ENCODE data around the gene MTLN.

The MTLN gene

DNA sequence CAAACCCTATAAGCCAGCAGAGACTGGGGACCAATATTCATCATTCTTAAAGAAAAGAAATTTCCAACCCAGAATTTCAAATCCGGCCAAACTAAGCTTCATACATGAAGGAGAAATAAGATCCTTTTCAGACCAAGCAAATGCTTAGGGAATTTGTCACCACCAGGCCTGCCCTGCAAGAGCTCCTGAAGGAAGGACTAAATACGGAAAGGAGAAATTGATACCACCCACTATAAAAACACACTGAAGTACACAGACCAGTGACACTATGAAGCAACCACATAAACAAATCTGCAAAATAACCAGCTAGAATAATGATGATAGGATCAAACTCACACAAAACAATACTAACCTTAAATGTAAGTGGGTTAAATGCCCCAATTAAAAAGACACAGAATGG is 29.9 kb downstream of the MTLN start:
- Histone ChIP-seq H4K20me1 (ENCODE audit: insufficient read depth, low read length) (no peaks in the 10 kb centered on the region), H3K36me3 (ENCODE audit: insufficient read depth, low read length) (no peaks in the 10 kb centered on the region), H3K4me3 (ENCODE audit: low read depth in 1 of 2, low read length in 2 of 2) (no peak overlapping the region), H3K79me2 (ENCODE audit: insufficient read depth, low read length) (no peaks in the 10 kb centered on the region), H3K4me1 (ENCODE audit: insufficient read depth, low read length) (no peaks in the 10 kb centered on the region), H3K4me2 (ENCODE audit: insufficient read depth, low read length) (no peak overlapping the region), H3K27ac (ENCODE audit: low read length) (no peak overlapping the region), H3K9me3 (ENCODE audit: insufficient read depth, low read length, severe bottlenecking) (peaks cover 10% of the 10 kb centered on the region), H2AFZ (ENCODE audit: low read depth, low read length) (no peak overlapping the region), H3K9ac (ENCODE audit: low read depth, low read length) (no peak overlapping the region), H3K27me3 (ENCODE audit: insufficient read depth, low read length, poor library complexity) (no peaks in the 10 kb centered on the region)
- TF ChIP-seq, protein P1, sequence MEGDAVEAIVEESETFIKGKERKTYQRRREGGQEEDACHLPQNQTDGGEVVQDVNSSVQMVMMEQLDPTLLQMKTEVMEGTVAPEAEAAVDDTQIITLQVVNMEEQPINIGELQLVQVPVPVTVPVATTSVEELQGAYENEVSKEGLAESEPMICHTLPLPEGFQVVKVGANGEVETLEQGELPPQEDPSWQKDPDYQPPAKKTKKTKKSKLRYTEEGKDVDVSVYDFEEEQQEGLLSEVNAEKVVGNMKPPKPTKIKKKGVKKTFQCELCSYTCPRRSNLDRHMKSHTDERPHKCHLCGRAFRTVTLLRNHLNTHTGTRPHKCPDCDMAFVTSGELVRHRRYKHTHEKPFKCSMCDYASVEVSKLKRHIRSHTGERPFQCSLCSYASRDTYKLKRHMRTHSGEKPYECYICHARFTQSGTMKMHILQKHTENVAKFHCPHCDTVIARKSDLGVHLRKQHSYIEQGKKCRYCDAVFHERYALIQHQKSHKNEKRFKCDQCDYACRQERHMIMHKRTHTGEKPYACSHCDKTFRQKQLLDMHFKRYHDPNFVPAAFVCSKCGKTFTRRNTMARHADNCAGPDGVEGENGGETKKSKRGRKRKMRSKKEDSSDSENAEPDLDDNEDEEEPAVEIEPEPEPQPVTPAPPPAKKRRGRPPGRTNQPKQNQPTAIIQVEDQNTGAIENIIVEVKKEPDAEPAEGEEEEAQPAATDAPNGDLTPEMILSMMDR (IDR thresholded peaks at IDR 0.05; ENCODE audit: borderline replicate concordance, extremely low read depth, low read length, poor library complexity, severe bottlenecking), result no peak
- no peak for TF ChIP-seq EZH2 (IDR thresholded peaks at IDR 0.05; ENCODE audit: borderline replicate concordance, low read depth, low read length, severe bottlenecking)
- no peak for DNase-seq
- no peak for ATAC-seq (ENCODE audit: insufficient read depth, low read depth)

DNA sequence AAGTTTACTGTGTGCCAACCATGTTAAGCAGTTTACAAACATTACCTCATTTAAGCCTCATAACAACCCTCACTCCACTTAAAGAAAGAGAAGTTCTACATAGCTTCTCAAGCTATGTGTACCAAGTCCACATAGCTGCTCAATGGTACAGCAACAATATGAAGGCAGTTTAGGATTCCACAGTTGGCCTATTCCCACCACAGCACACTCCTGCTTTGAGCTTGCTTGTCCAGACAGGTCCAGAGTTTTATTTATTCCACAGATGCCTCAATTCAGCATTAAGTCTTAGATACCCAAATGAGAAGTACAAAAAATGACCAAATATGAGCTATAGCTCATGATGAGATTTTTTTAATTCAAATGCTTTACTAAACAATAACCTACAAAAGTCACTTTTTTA is 32.3 kb downstream of the MTLN start:
- Histone ChIP-seq H3K9me3 (ENCODE audit: insufficient read depth, low read length, severe bottlenecking) (peaks cover 10% of the 10 kb centered on the region), H4K20me1 (ENCODE audit: insufficient read depth, low read length) (no peaks in the 10 kb centered on the region), H3K9ac (ENCODE audit: low read depth, low read length) (no peak overlapping the region), H3K4me2 (ENCODE audit: insufficient read depth, low read length) (no peak overlapping the region), H3K27ac (ENCODE audit: low read length) (no peak overlapping the region), H3K27me3 (ENCODE audit: insufficient read depth, low read length, poor library complexity) (peaks cover 5% of the 10 kb centered on the region), H3K36me3 (ENCODE audit: insufficient read depth, low read length) (no peaks in the 10 kb centered on the region), H3K79me2 (ENCODE audit: insufficient read depth, low read length) (no peaks in the 10 kb centered on the region), H3K4me3 (ENCODE audit: low read depth in 1 of 2, low read length in 2 of 2) (no peak overlapping the region), H3K4me1 (ENCODE audit: insufficient read depth, low read length) (no peaks in the 10 kb centered on the region), H2AFZ (ENCODE audit: low read depth, low read length) (no peak overlapping the region)
- DNase-seq (no peak), ATAC-seq (ENCODE audit: insufficient read depth, low read depth) (no peak)
- TF ChIP-seq, protein P1 (IDR thresholded peaks at IDR 0.05; ENCODE audit: borderline replicate concordance, extremely low read depth, low read length, poor library complexity, severe bottlenecking), result no peak
- TF ChIP-seq EZH2 (IDR thresholded peaks at IDR 0.05; ENCODE audit: borderline replicate concordance, low read depth, low read length, severe bottlenecking), result no peak

DNA sequence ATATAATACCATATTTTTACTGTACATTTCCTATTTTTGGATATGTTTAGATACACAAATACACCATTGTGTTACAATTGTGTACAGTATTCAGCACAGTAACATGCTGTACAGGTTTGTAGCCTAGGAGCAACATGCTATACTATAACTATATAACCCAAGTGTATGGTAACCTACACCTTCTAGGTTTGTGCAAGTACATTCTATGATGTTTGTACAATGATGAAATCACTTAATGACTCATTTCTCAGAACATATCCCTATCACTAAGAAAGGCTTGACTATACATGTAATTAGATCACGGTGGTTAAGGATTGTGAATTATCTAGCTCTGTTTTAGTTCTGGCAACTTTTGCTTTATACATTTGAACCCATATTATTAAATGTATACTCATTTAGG is 38.8 kb downstream of the MTLN start:
- Histone ChIP-seq H3K36me3 (ENCODE audit: insufficient read depth, low read length) (no peaks in the 10 kb centered on the region), H2AFZ (ENCODE audit: low read depth, low read length) (no peak overlapping the region), H3K27me3 (ENCODE audit: insufficient read depth, low read length, poor library complexity) (peaks cover 18% of the 10 kb centered on the region), H3K79me2 (ENCODE audit: insufficient read depth, low read length) (no peaks in the 10 kb centered on the region), H3K4me2 (ENCODE audit: insufficient read depth, low read length) (no peak overlapping the region), H4K20me1 (ENCODE audit: insufficient read depth, low read length) (no peaks in the 10 kb centered on the region), H3K9me3 (ENCODE audit: insufficient read depth, low read length, severe bottlenecking) (no peaks in the 10 kb centered on the region), H3K27ac (ENCODE audit: low read length) (no peak overlapping the region), H3K9ac (ENCODE audit: low read depth, low read length) (no peak overlapping the region), H3K4me3 (ENCODE audit: low read depth in 1 of 2, low read length in 2 of 2) (no peak overlapping the region), H3K4me1 (ENCODE audit: insufficient read depth, low read length) (no peaks in the 10 kb centered on the region)
- DNase-seq (no peak), ATAC-seq (ENCODE audit: insufficient read depth, low read depth) (no peak)
- no peak for TF ChIP-seq EZH2 (IDR thresholded peaks at IDR 0.05; ENCODE audit: borderline replicate concordance, low read depth, low read length, severe bottlenecking)
- TF ChIP-seq, protein P1 (IDR thresholded peaks at IDR 0.05; ENCODE audit: borderline replicate concordance, extremely low read depth, low read length, poor library complexity, severe bottlenecking), result no peak

DNA sequence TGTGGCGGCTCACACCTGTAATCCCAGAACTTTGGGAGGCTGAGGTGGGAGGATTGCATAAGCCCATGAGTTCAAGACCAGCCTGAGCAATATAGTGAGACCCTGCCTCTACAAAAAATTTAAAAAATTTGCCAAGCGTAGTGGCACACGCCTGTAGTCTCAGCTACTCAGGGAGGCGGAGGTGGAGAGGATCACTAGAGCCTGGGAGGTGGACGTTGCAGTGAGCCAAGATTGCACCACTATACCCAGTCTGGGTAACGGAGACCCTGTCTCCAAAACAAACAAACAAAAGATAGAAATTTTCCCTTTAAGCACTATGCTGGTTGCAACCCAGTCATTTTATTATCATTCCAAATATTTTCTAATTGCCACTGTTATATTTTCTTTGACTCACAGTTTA is 39.8 kb downstream of the MTLN start:
- Histone ChIP-seq H3K27ac (ENCODE audit: low read length) (no peak overlapping the region), H3K9me3 (ENCODE audit: insufficient read depth, low read length, severe bottlenecking) (no peaks in the 10 kb centered on the region), H3K27me3 (ENCODE audit: insufficient read depth, low read length, poor library complexity) (peaks cover 18% of the 10 kb centered on the region), H3K4me1 (ENCODE audit: insufficient read depth, low read length) (no peaks in the 10 kb centered on the region), H3K4me2 (ENCODE audit: insufficient read depth, low read length) (no peak overlapping the region), H3K79me2 (ENCODE audit: insufficient read depth, low read length) (no peaks in the 10 kb centered on the region), H3K36me3 (ENCODE audit: insufficient read depth, low read length) (no peaks in the 10 kb centered on the region), H4K20me1 (ENCODE audit: insufficient read depth, low read length) (no peaks in the 10 kb centered on the region), H2AFZ (ENCODE audit: low read depth, low read length) (no peak overlapping the region), H3K9ac (ENCODE audit: low read depth, low read length) (no peak overlapping the region), H3K4me3 (ENCODE audit: low read depth in 1 of 2, low read length in 2 of 2) (no peak overlapping the region)
- ATAC-seq (ENCODE audit: insufficient read depth, low read depth) (no peak), DNase-seq (no peak)
- TF ChIP-seq, protein P1 (IDR thresholded peaks at IDR 0.05; ENCODE audit: borderline replicate concordance, extremely low read depth, low read length, poor library complexity, severe bottlenecking), result no peak
- TF ChIP-seq EZH2 (IDR thresholded peaks at IDR 0.05; ENCODE audit: borderline replicate concordance, low read depth, low read length, severe bottlenecking), result no peak
